Caco-2 (cell line): ENCODE measurements around the gene RAMACL. TPM values are rescaled to one million over a fixed set of nuclear protein-coding genes. Genes with fewer than 3 reads are reported as not detected.

Experiments
- BruUV-seq: library from RNA; stranded (reverse); fragments of 400-500 nt; replicated peaks from 2 replicates; lab custom pipeline; 2021; lab: Mats Ljungman, UMichigan
- CTCF ChIA-PET: fragments of 300-600 bp; sonication (Branson Sonifier 250); formaldehyde crosslinking; loops from one replicate; lab custom pipeline; 2022; ENCODE audit warnings: antibody characterized with exemption; lab: Charles Lee
- POLR2A ChIA-PET: fragments of 300-600 bp; sonication (Branson Sonifier 250); formaldehyde crosslinking; loops from one replicate; lab custom pipeline; 2022; ENCODE audit warnings: antibody characterized with exemption; lab: Charles Lee
- DNase-seq, 2 experiments: peaks; one replicate each; pipeline versions ENCODE4 v3.0.0 to v3.0.0-alpha.2; 2020 to 2022
- H3K27me3 ChIP-seq: replicated peaks from 2 replicates; pipeline ENCODE4 v1.6.0; 2011; ENCODE audit warnings: low read length; ENCODE audit not compliant: control insufficient read depth, insufficient read depth
- H3K36me3 ChIP-seq: 2 replicates; pipeline ENCODE4 v1.5.1; 2011; ENCODE audit warnings: low read length; ENCODE audit not compliant: control insufficient read depth, insufficient read depth
- H3K4me1 ChIP-seq: fragments of 250-450 bp; sonication (Bioruptor Pico); 2 replicates; pipeline ENCODE4 v1.5.1; 2020; ENCODE audit warnings: mild to moderate bottlenecking
- H3K4me3 ChIP-seq: 2 replicates; pipeline ENCODE4 v1.5.1; 2011; ENCODE audit warnings: low read depth, mild to moderate bottlenecking, control low read depth, low read length
- H3K9me3 ChIP-seq: fragments of 250-450 bp; sonication (Bioruptor Pico); 2 replicates; pipeline ENCODE4 v1.5.1; 2020; ENCODE audit warnings: mild to moderate bottlenecking, moderate library complexity
- H3K27ac Mint-ChIP-seq: one replicate; pipeline ENCODE4 v1.8.0; 2022; ENCODE audit warnings: mixed read lengths; ENCODE audit not compliant: unreplicated experiment
- H3K27me3 Mint-ChIP-seq: one replicate; pipeline ENCODE4 v1.8.0; 2022; ENCODE audit warnings: mixed read lengths; ENCODE audit not compliant: insufficient read depth, unreplicated experiment
- H3K36me3 Mint-ChIP-seq: one replicate; pipeline ENCODE4 v1.8.0; 2022; ENCODE audit warnings: mild to moderate bottlenecking, mixed read lengths; ENCODE audit not compliant: insufficient read depth, unreplicated experiment
- H3K4me1 Mint-ChIP-seq: one replicate; pipeline ENCODE4 v1.8.0; 2022; ENCODE audit warnings: low read depth, mixed read lengths; ENCODE audit not compliant: unreplicated experiment
- H3K4me3 Mint-ChIP-seq: one replicate; pipeline ENCODE4 v1.8.0; 2022; ENCODE audit warnings: mild to moderate bottlenecking, moderate library complexity, mixed read lengths; ENCODE audit not compliant: unreplicated experiment
- H3K9me3 Mint-ChIP-seq: one replicate; pipeline ENCODE4 v1.8.0; 2022; ENCODE audit warnings: mixed read lengths; ENCODE audit not compliant: unreplicated experiment
- intact Hi-C: fragments of 100-400 bp; cut with micrococcal nuclease; formaldehyde crosslinking; loops from one replicate; pipeline ENCODE4 v1.10.0; 2022; ENCODE audit not compliant: unreplicated experiment
- total RNA-seq: library from RNA; stranded (reverse); gene quantifications from 2 replicates; pipeline ENCODE4 v1.2.3, GENCODE V29; 2022
- TF ChIP-seq, protein P1 (sequence below), 2 experiments: fragments of 200-600 bp in 1 of 2; IDR thresholded peaks; 1 replicate in 1 of 2; 2 replicates in 1 of 2; pipeline versions ENCODE4 v1.5.1 to v1.8.0; 2011 to 2022; ENCODE audit warnings: antibody characterized with exemption in 1 of 2, control low read depth in 1 of 2, inconsistent platforms in 1 of 2, low read depth in 1 of 2, low read length in 1 of 2, mild to moderate bottlenecking in 1 of 2, moderate library complexity in 1 of 2; ENCODE audit not compliant: insufficient read depth in 1 of 2, severe bottlenecking in 1 of 2, unreplicated experiment in 1 of 2

RAMACL gene
- total RNA-seq, 1 experiment from 2014 or later = 0.20 TPM

DNA sequence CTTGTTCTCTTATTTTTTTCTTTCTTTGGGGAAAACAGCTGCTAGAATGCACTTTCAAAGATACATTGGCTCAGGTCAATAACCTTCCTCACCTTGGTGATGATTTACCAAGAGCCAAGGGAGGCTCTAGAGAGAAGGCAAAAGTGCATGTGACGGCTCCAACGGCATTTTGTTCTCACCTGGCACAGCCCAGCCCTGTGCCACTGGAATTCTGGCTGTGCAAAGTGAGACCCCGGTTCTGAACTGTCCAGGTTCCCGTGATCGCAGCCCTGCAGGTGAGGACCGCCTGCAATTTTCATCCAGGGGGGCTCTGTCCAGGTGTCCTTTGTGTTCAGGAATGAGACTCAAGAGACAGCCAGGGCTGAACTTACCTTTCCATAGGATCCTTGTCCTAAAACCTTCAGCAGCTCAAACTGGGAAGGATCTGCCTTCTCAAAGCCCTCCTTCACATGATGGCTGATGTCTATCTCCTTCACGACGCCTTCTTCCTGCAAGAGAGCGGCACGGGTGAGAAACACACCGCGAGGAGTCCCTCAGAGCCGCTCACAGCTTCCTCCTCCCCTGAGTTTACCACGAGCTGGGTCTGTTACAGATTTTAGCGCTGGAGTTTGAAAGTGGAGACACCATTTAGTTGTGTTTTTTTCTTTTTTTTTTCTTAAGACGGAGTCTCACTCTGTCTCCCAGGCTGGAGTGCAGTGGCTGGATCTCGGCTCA is 48.0 kb downstream of the RAMACL start:
- Histone ChIP-seq H3K27me3 (no peaks in the 10 kb centered on the region; the same call in 1 of the 2 replicates), H3K9me3 (no peaks in the 10 kb centered on the region), H3K4me1 (0 out of 2 replicates have a peak, but pooled peaks cover 7% of the 10 kb centered on the region), H3K36me3 (no peaks in the 10 kb centered on the region), H3K4me3 (no peak overlapping the region)
- peaks cover 23% of the 10 kb centered on the region for H3K27me3 Mint-ChIP-seq
- TF ChIP-seq, protein P1, sequence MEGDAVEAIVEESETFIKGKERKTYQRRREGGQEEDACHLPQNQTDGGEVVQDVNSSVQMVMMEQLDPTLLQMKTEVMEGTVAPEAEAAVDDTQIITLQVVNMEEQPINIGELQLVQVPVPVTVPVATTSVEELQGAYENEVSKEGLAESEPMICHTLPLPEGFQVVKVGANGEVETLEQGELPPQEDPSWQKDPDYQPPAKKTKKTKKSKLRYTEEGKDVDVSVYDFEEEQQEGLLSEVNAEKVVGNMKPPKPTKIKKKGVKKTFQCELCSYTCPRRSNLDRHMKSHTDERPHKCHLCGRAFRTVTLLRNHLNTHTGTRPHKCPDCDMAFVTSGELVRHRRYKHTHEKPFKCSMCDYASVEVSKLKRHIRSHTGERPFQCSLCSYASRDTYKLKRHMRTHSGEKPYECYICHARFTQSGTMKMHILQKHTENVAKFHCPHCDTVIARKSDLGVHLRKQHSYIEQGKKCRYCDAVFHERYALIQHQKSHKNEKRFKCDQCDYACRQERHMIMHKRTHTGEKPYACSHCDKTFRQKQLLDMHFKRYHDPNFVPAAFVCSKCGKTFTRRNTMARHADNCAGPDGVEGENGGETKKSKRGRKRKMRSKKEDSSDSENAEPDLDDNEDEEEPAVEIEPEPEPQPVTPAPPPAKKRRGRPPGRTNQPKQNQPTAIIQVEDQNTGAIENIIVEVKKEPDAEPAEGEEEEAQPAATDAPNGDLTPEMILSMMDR (IDR thresholded peaks at IDR 0.05; ENCODE audit: insufficient read depth in 1 of 2, low read depth in 1 of 2, low read length in 1 of 2, severe bottlenecking in 1 of 2, unreplicated experiment in 1 of 2) = no peak
- ChIA-PET CTCF (no interaction called here), POLR2A (no interaction called here)
- no peak for DNase-seq
- no peaks in the 10 kb centered on the region for H3K9me3 Mint-ChIP-seq
- BruUV-seq = no TSS peak
- no peak overlapping the region for H3K4me3 Mint-ChIP-seq
- no peak overlapping the region for H3K27ac Mint-ChIP-seq
- intact Hi-C loops = no loop called here
- peaks cover 9% of the 10 kb centered on the region for H3K4me1 Mint-ChIP-seq
- no peaks in the 10 kb centered on the region for H3K36me3 Mint-ChIP-seq

DNA sequence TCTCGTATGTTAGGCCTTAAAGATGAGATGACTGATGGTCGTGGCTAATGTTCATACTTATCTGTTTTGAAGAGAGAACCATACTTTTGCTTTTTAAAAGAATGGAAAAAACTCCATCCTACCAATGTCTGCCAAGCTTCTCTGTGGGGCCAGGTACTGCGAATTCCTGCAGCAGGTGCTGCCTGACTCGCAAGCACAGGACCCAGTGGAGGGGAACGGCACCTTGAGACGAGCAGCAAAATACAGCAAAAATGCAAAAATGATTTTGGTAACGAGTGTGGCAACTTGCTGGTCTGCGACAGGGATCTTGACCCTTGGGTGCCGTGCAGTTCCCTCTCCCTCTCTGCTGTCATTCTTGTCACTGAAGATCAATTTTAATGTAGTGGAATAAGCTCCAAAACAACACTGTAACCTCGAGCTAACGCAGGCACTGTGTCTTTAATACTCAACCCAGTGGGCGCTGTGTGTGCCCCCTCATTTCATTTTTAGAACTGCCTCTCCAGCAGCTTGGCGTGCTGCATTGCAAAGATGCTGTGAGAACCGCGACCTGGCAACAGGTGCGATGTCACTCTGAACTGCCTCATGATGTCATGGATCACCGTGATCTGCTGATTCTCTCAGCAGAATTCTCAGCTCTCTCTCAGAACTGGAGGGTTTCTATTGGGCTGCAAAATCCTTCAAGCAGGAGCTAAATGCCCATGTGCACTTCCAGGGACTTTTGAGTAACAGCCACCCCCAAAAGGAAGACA is 51.6 kb downstream of the RAMACL start:
- Histone ChIP-seq H3K27me3 (no peaks in the 10 kb centered on the region; the same call in 1 of the 2 replicates), H3K9me3 (no peaks in the 10 kb centered on the region), H3K4me3 (no peak overlapping the region), H3K4me1 (no peaks in the 10 kb centered on the region), H3K36me3 (no peaks in the 10 kb centered on the region)
- CTCF ChIA-PET = interaction anchor here (0.7 kb wide), 1 partner anchor 233 kb away, joined by 3 read pairs; no protein-coding TSS in a partner anchor
- POLR2A ChIA-PET = no interaction called here
- intact Hi-C loops = no loop called here
- Mint-ChIP-seq H3K36me3 (no peaks in the 10 kb centered on the region), H3K4me3 (no peak overlapping the region), H3K27me3 (peaks cover 20% of the 10 kb centered on the region), H3K4me1 (no peaks in the 10 kb centered on the region), H3K9me3 (no peaks in the 10 kb centered on the region), H3K27ac (no peak overlapping the region)
- no TSS peak for BruUV-seq
- no peak for DNase-seq
- TF ChIP-seq, protein P1 (IDR thresholded peaks at IDR 0.05; ENCODE audit: insufficient read depth in 1 of 2, low read depth in 1 of 2, low read length in 1 of 2, severe bottlenecking in 1 of 2, unreplicated experiment in 1 of 2) = no peak

DNA sequence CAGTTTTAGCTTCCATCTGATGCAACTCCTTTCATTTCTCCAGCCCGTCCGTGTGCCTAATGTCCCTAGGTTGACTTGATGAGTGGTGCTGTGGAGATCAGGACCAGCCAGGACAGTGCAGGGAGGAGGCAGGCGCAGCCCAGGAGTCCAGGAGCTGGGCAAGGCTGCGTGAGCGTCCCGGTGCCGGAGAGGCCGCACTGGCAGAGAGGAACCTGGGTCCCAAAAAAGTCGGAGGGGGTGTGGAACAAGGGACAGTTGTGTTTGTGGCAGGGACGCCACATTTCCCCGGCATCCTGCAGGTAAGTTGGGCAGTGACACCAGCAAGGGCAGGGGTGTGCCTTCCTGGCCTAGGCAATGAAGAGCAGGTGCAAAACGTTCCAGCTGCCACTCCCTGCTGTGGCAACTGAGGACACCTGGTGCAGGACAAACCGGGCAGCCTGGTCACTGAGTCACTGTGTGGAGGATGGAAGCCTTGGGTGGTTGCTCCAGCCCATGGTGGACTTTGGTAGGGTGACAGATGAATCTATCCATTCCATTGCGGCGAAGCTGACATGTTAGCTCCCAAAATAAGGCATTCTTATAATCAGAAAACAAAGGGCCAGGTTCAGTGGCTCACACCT is 53.2 kb downstream of the RAMACL start:
- DNase-seq = no peak
- Mint-ChIP-seq H3K27me3 (peaks cover 20% of the 10 kb centered on the region), H3K9me3 (no peaks in the 10 kb centered on the region), H3K36me3 (no peaks in the 10 kb centered on the region), H3K4me1 (no peaks in the 10 kb centered on the region), H3K4me3 (no peak overlapping the region), H3K27ac (no peak overlapping the region)
- POLR2A ChIA-PET = no interaction called here
- CTCF ChIA-PET = no interaction called here
- no peaks in the 10 kb centered on the region for H3K4me1 ChIP-seq
- H3K27me3 ChIP-seq = no peaks in the 10 kb centered on the region; the same call in 1 of the 2 replicates
- BruUV-seq = no TSS peak
- intact Hi-C loops = no loop called here
- H3K9me3 ChIP-seq = no peaks in the 10 kb centered on the region
- H3K4me3 ChIP-seq = no peak overlapping the region
- no peaks in the 10 kb centered on the region for H3K36me3 ChIP-seq
- TF ChIP-seq, protein P1 (IDR thresholded peaks at IDR 0.05; ENCODE audit: insufficient read depth in 1 of 2, low read depth in 1 of 2, low read length in 1 of 2, severe bottlenecking in 1 of 2, unreplicated experiment in 1 of 2) = no peak
